Kidney capillary endothelial cell (primary cell): ENCODE data around the gene NUAK1.
A peak's percentile ranks its signal among the peaks of the same experiment; 100 is the strongest.

ENCODE experiments used
- DNase-seq: peaks from one replicate; pipeline ENCODE4 v3.0.0-alpha.2; 2018; ENCODE audit warnings: low spot score

Gene NUAK1

GRCh38 chr12:106138633-106139421 is at the start of gene NUAK1:
TSS of gene NUAK1 (minus strand) at chr12:106138954. CDS start at chr12:106138653, 301 bp downstream.
- DNase-seq, result peak; percentile 60

- DNase-seq, result no peak
Observed at GRCh38 chr12:106188256-106188655, 49.5 kb upstream of the NUAK1 start.

- no peak for DNase-seq
Observed at GRCh38 chr12:106187842-106188241, 49.1 kb upstream of the NUAK1 start.

GRCh38 chr12:106187155-106187789 is 48.5 kb upstream of the NUAK1 start:
- no peak for DNase-seq

GRCh38 chr12:106183735-106184134 is 45.0 kb upstream of the NUAK1 start:
- no peak for DNase-seq

- no peak for DNase-seq
Observed at GRCh38 chr12:106181401-106182114, 42.8 kb upstream of the NUAK1 start.

- DNase-seq, result no peak
Observed at GRCh38 chr12:106179086-106179485, 40.3 kb upstream of the NUAK1 start.

GRCh38 chr12:106178562-106178961 is 39.8 kb upstream of the NUAK1 start:
- DNase-seq, result no peak

GRCh38 chr12:106176560-106176959 is 37.8 kb upstream of the NUAK1 start:
- no peak for DNase-seq

- no peak for DNase-seq
Observed at GRCh38 chr12:106174876-106175275, 36.1 kb upstream of the NUAK1 start.

GRCh38 chr12:106173442-106173841 is 34.7 kb upstream of the NUAK1 start:
- DNase-seq, result no peak

GRCh38 chr12:106171117-106171750 is 32.5 kb upstream of the NUAK1 start:
- DNase-seq, result no peak

GRCh38 chr12:106170285-106170684 is 31.5 kb upstream of the NUAK1 start:
- DNase-seq, result no peak

GRCh38 chr12:106163712-106164111 is 25.0 kb upstream of the NUAK1 start:
- no peak for DNase-seq

GRCh38 chr12:106161491-106161890 is 22.7 kb upstream of the NUAK1 start:
- no peak for DNase-seq

GRCh38 chr12:106160915-106161314 is 22.2 kb upstream of the NUAK1 start:
- DNase-seq, result no peak

GRCh38 chr12:106157802-106158201 is 19.0 kb upstream of the NUAK1 start:
- DNase-seq, result no peak

- no peak for DNase-seq
Observed at GRCh38 chr12:106154751-106155273, 16.1 kb upstream of the NUAK1 start.

GRCh38 chr12:106152334-106152733 is 13.6 kb upstream of the NUAK1 start:
- DNase-seq, result no peak

- no peak for DNase-seq
Observed at GRCh38 chr12:106150555-106150954, 11.8 kb upstream of the NUAK1 start.

- no peak for DNase-seq
Observed at GRCh38 chr12:106149096-106149784, 10.5 kb upstream of the NUAK1 start.

- DNase-seq, result no peak
Observed at GRCh38 chr12:106147956-106148355, 9.2 kb upstream of the NUAK1 start.
